GM21447 (cell line): ENCODE data around the gene FYB1.

Source experiments
- ATAC-seq: cut with Tn5 transposase; IDR thresholded peaks from one replicate; pipeline ENCODE4 v1.9.1; 2021; ENCODE audit not compliant: unreplicated experiment

Gene FYB1

DNA sequence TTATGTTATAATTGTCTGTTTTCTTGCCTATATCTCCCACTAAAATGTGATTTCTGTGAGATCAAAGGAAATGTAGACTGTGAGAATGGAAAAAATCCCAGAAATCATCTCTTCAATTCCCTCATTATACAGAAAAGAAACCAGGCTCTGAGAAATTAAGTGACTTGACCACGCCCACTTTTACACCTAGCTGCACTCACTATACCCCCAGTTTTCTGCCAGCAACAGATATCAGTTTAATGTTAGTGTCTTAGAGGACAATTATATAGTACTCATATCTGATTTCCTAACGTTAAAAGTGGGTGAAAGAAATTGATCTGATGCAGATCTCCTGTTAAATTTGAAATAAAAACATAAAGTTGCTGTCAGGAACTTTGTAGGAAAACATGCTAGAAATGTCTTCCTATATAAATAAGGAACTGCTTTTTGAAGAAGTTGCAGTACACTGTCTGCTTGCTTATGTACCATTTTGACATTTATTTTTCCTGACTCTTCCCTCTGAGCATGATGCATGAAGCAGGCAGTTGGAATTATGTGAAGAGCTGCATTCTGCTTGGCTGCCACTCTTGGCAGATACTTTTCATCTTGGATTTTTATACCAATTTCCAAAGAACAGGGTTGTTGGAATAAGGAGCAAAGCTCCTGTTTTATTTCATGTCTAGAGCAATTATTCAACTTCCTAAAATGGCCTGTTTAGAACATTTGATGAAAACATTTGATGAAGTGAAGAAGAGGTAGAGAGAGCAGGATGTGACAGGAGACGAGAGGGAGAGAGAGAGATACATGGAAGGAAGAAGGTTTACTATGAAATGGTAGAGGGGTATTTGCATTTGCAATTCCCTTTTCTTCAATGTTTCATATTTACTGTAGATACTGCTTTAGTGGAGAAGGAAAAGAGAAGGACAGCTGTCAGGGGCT lies 87.9 kb downstream of the FYB1 start:
- ATAC-seq: no peak

DNA sequence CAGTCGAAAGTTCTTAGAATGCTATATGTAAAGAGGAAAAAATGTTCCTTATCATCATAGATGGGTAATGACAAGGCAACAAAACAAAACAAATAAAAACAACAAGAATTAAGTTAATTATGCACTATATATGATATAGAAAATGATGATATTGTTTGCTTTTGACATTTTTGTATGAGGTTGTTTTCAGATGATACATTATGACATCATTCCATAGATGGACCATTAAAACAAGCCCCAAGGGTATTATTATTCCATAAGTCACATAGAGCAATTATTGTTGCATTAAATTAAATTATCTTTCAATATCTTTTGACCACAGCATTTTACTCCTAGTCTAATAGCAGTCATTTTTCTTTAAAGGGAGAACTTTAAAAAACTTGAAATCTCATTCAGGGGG lies 88.6 kb downstream of the FYB1 start:
- ATAC-seq: no peak

DNA sequence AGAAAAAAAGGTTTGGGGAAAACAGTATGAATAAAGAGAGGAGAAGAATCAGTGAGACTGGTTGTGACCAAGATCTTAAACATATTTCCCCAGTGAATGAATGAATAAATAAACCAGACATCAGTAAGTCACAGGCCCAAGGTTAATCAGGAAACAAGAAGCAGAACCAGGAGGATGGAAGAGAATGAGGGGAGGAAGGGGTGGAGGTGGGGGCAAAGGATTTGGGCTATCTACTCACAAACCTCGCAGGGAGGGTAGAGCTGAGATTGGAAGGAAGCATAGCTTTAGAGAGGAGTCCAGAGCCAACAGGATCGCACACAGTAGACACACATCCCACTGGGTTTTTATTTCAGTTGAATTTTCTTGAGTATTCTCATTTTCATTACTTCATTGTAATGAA lies 97.4 kb downstream of the FYB1 start:
- no peak for ATAC-seq

DNA sequence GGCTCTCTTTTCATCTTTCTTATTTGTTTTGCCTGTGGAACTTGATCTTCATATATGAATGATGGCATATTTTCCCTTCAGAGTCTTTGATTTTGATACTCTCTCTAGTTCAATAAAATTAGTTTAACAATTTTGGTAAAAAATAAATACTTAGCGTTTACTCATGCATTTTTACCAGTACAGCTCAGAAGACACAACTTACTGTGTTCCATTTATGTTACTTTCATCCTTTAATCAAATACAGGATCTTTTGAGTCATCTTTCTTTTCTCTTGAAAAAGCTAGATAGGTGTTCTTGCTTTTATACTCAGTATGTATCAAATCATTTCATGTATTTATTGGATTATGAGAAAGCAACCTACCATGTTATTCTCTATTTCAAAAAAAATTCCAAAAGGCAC lies 98.0 kb downstream of the FYB1 start:
- no peak for ATAC-seq

DNA sequence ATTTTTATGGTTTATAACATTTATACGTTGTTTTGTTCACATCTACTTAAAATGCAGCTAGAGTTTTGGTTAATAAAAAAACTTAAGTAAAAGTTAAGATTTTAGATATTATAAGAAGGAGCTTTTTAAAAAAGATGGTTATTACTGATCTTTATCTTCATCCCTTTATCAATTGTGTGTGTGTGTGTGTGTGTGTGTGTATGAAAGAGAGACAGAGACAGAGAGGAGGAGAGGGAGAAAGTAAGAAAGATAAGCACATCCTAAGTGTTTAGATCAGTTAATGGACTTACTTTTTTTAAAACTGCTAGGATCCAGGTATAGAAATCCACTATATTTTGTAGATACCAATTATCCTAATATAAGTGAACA lies 99.3 kb downstream of the FYB1 start:
- ATAC-seq: no peak

DNA sequence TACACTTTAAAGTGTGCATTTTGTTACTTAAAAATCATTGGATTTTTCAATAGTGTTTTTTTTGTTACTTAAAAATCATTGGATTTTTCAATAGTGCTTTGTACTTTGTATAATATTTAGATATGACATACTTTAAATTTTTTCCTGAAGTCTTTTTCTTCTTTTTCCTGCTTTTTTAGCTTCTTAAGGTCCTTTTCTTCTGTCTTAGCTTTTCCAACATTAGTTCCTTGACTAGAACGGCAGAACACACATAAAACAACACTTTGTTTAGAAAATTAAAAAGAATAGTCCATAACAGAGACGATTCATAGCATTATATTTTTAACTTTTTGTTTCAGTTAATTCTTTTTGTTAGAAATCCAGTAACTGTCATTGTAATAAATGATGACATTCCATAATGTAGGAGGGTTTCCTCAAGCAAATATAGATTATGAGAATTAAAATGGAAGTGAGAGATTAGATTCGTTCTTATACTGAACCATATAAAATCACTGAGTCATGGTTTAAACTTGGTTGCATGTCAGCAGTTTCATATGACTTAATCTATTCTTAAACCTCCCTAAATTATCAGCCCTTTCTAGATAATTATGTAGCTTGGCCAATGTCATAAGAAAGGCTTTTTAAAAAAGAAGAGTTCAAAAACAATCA lies 99.8 kb downstream of the FYB1 start:
- ATAC-seq: no peak

DNA sequence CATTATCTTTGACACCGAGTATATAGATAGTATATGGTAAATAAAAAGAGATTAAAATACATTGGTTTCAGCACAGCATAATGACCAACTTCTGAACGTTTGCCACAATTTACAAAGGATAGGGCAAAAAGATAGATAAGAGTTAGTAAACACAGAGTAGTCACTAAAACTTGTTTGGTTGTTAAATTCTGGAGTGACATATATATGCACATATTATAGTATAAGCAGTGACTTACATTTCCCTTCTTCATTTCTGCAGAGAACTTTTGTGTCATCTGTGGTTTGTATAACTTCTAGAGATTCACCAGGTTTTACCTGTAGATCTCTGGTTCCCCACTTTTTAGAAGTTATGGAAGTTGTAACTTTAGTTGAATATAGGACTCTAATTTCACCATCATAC lies 100.7 kb downstream of the FYB1 start:
- ATAC-seq: no peak

DNA sequence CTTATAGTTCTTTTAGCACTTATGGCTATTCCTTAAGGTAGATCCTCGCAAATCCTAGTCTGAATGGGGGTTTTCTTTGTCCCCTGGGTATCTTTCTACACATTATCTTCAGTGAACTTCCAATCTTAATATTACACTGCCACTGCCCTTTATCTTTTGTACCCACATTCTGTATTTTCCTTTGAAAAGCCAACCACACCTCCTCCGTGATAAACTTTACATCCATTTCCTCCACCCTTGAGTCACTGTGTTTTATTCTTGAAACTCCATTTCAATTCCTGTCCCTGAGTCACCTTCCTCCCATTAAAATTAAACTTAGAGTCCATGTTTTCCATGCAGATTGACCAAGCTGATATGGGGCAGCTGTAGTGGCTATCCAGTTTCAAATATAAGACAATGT lies 102.0 kb downstream of the FYB1 start:
- ATAC-seq: no peak

DNA sequence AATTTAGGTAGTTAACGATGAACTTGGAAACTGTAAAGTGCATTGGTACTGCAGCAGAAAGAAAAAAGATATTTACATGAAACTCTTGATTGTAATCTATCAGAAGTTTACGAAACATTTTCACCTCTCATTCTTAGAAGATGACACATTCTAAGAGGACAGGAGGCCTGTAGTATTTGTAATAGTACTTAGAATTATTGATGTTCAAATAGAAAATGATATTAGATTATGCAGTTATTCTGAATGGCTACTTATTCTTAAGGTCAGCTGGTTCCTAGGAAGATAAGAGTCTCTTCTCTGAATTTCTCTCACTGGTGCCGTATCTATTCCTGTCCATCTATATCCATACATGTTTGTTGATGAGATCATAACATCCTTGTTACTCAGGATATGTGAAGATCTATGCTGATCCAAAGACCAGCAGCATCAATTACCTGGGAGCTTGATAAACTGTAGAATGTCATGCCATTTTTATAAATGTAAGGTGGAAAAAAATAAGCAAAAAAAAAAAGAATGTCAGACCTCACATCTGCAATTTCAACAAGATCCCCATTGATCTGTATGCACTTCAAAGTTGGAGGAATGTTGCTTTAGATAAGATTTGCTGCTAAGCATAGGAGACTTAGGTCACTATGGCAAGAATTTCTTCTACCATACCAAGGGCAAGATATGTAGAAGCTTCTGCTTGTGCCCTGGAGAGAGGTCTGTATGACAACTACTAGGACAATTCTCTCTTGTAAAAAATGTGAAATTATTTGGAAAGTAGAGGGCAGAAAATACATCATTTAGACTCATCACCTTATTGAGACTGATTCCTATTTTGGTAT lies 102.8 kb downstream of the FYB1 start:
- ATAC-seq: no peak

DNA sequence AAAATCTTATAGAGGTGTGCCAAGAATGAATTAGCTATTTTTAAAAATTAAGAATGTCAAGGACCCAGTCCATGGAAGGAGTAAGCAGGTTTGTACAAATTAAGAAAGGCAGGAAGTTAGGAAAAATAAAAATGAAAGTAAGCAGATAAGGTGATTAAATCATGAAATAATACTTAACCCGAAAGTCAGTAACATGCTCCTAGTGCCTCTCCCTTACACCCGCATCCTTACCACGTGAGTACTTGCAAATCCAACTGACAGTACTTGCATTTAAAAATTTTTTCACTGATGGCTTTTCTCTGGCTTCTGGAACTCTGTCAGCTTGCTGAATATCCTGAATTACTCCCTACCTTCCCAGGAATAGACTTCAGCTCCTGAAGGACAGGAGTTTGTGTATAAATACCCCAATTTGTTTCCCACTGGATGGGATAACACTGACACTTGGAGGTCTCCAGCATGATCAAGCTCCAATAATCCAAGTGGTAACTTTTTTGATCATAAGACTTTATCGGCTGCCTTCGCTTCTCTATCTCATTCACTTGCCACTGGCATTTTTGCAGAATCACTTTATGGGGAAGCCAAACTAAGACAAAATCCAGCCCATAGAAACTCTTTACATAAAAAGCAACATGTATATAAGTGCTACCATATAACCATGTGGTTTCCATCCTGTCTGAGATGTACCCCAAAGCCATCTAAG lies 103.6 kb downstream of the FYB1 start:
- ATAC-seq: no peak

DNA sequence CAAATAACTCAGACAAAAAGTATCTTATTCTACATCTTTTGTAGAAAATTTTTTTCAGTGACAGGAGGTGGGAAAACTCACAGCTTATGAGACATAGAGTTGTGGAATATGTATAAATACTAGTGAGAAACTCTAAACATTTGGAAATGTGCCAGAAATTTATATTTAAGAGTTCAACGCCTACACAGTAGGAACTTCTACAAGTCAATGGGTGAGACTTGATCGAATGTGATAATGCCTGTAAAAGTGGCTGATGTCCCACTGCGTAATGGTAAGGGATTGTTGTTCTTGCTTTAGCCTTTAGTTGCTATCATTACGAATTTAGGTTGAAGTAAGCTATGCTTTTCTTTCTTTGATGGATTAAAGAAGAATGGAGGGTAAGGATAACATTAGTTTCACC lies 105.2 kb downstream of the FYB1 start:
- ATAC-seq: no peak

DNA sequence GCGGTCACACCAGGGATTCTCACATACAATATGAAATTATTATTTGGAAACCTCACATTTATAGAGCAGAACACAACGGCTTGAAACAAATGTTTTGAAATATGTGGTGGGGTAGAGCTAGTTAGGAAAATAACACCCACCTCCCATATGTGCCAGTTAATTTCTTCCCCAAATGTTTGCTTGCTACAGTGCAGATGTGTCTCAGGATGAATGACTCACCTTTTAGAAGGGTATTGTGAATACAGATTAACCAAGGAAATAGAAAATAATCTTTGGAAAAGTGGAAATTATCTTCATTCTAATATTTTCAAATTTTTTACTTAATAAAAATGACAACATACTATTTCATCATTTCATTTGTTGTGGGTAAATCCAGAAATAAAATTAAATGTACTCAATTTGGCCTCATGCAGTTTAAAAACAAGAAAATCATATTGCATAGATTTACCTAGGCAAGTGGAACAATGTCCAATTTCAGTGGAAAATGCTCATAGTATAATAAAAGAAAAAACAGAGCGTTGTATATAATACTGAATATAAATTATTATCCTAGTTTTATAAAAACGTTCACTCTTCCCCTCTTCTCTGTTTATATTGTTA lies 105.9 kb downstream of the FYB1 start:
- ATAC-seq: no peak

DNA sequence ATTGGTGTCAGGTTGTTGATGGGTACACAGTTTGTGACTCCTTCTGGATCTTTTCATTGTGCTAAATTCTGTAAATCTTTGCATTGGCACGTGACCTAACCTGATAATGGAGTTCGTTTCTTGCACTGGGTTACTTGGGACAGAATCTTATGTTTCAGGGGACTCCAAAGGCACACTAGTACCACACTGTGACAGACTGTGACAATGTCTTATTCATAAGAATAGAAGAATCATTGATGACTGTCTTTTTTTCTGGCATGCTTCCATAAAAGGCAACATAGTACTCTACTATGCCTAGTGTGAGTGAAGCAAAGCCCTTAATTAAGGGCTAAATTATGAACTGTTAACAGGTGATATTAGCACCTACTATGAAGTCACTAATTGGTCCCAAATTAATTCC lies 109.8 kb downstream of the FYB1 start:
- ATAC-seq: no peak

DNA sequence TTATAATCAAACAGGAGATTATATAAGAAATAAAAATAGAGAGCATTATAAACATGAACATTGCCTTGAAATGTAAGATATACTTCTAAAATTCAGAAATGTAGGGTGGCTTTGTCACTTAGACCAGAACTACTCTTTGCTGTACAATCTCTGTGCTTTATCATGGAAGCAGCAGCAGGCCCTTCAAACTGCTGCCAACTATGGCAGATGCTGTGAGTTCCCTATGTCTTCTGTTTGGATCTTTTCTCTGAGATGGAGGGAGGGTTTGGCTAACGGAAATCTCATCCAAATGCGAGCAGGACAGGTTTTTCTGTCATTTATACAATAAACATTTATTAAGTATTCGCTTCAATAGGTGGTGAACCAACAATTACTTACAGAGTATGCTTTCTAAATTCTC lies 110.4 kb downstream of the FYB1 start:
- ATAC-seq: no peak

DNA sequence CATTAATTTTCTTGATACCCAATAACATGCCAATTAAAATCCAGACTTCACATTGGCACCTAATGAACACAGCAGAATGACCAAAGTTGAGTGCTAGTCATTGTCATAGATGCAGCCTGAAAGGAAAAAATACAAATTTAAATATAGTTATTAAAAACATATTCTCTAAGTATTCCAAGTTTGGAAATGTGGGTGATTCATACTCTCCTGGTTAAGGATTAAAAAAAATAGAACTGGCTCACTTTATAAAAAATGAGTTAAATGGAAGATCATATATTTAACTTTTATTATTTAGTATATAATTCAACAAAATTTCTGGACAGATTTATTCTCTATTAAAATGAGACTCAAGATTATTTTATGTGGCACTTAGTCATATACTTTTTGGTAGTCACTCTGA lies 112.0 kb downstream of the FYB1 start:
- ATAC-seq: no peak

DNA sequence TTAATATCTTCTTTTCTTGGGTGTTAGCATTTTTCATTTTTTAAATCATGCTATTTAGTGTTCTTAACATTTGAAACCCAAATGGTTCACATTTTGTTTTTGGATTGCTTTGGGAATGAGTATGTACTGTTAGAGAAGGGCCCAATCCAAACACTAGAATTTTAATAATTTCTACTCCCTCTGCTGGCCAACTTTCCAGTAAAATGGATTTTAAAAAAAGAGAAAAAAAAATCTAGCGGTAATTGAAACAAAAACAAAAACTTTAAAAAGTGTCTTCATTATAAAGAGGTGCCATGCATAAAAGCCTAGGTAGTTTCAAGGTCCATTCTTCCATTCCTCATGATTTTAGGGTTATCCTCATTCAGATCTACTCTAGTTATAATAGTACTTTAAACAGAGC lies 113.0 kb downstream of the FYB1 start:
- no peak for ATAC-seq

DNA sequence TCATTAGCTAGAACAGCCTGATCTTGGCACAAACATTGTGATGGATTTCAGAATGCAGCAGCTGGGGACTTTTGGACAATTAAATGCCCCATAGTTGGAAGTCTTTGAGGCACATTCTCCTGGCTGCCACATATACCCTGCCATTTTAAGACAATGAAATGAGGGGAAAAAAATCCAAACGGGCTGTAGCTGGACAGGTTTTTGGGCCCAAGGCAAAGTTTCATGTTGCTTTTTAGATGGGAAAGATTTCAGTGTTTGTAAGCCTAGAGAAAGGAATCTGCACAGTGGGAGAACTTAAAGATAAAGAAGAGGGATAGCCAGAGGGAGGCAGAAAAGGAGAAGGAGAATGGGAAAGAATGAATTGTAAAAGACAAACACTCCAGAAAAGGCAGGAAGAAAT lies 115.1 kb downstream of the FYB1 start:
- no peak for ATAC-seq

DNA sequence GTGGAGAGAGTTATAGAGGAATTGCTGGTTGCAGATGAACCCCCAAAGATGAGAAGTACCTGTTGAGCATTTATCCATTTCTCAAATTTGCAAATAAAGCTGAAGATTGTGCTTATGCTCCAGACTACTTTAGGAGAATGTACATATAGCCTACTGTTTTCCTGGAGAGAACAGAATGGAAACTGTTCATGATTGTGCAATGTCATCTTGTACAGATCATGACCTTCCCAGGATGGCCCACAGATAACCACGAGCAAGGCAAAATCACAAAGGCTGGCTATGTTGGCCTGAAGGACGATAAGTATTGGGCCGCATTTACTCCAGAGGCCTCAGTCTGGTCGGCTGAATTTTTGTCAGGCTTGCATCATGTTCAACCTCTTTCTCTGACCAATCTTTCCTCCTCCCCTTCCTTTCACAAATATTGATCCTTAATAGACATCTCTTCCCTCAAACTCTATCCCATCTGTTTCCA lies 116.6 kb downstream of the FYB1 start:
- no peak for ATAC-seq

DNA sequence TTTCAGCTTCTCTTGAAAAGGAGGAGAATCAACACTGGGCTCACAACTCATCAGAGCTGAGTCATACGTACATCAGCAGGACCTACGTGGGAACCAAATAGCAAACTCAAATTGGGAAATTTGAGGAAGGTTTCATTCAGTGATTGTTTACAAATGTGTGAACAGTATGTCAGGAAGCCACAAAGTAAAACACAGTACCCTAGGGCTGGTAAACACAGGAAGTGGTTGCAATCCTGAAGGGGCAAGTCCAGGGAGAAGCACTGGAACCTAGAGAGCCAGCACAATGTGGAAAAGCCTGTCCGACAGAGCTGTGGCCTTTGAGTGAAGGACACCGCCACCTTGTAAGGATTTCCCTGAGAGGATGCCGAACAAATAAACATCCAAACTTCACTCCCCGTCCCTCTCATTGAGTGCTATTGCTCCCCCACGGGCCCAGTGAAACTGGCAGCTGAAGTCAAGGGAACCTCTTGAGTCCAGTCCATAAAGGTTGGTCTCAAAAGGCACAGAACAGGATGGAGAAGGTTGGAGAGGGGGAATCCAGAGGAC lies 118.4 kb downstream of the FYB1 start:
- no peak for ATAC-seq

DNA sequence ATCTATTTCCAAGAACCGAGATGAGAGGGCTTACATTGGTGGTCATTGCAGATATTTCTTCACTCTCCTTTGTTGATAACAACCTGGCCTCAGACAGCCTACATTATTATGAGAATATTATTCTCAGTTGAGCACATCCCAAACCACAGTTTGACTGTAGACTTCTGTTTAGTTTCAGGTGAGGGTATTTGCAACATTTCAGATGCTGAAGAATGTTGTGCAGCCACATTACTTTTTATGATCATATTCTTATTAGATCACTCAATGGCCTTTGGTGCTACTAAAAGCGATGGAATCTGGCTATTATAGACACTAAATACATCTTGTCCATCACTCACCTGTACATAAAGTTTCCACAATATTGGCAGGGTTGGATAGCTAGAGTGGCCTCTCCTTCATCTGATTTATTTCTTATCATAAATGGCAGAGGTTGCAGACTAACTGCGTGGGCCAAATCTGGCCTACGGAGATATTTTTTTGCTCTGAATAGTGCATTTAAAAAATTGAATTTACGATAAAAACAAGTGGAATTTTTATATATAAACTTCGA lies 119.0 kb downstream of the FYB1 start:
- ATAC-seq: no peak
